IMR-90 (cell line): ENCODE measurements around the gene LGI2. TPM values are rescaled to one million over a fixed set of nuclear protein-coding genes. Genes with fewer than 3 reads are reported as not detected.

Experiments
- ATAC-seq: fragments of 200-7000 bp; cut with Tn5 transposase; 2 replicates; pipeline ENCODE4 v1.9.1; 2020; ENCODE audit warnings: low read depth, mild to moderate bottlenecking, moderate library complexity
- BruUV-seq: library from RNA; stranded (reverse); fragments of 400-500 nt; replicated peaks from 2 replicates; lab custom pipeline; 2021; lab: Mats Ljungman, UMichigan
- CTCF ChIA-PET: fragments of 300-600 bp; formaldehyde crosslinking; extraction: SDS; loops from one replicate; lab custom pipeline; 2021; ENCODE audit warnings: antibody characterized with exemption; lab: Yijun Ruan, JAX
- POLR2A ChIA-PET: fragments of 300-600 bp; sonication (Branson Sonifier 250); formaldehyde crosslinking; loops from one replicate; lab custom pipeline; 2022; ENCODE audit warnings: antibody characterized with exemption; ENCODE audit not compliant: unreplicated experiment; lab: Charles Lee
- DNase-seq: peaks from one replicate; pipeline ENCODE4 v3.0.0; 2013
- H2AFZ ChIP-seq: replicated peaks from 2 replicates; pipeline ENCODE3; 2013; ENCODE audit warnings: low read length, mild to moderate bottlenecking; ENCODE audit not compliant: poor library complexity
- H2AK5ac ChIP-seq: 2 replicates; pipeline ENCODE4 v1.6.1; 2013; ENCODE audit warnings: low read depth, low read length, inconsistent platforms
- H2AK9ac ChIP-seq: replicated peaks from 2 replicates; pipeline ENCODE3; 2013; ENCODE audit warnings: mild to moderate bottlenecking, low read depth, low read length, moderate library complexity; ENCODE audit not compliant: poor library complexity
- H2BK120ac ChIP-seq: 2 replicates; pipeline ENCODE4 v1.6.1; 2013; ENCODE audit warnings: low read depth, low read length, inconsistent platforms
- H2BK15ac ChIP-seq: 3 replicates; pipeline ENCODE4 v1.6.1; 2013; ENCODE audit warnings: low read depth, low read length, inconsistent platforms
- H2BK20ac ChIP-seq: 2 replicates; pipeline ENCODE4 v1.6.1; 2013; ENCODE audit warnings: low read depth, mild to moderate bottlenecking, inconsistent platforms, low read length, moderate library complexity
- H2BK5ac ChIP-seq: 2 replicates; pipeline ENCODE4 v1.6.1; 2013; ENCODE audit warnings: mild to moderate bottlenecking, low read depth, low read length, inconsistent platforms; ENCODE audit not compliant: poor library complexity, severe bottlenecking
- H3K14ac ChIP-seq: replicated peaks from 2 replicates; pipeline ENCODE4 v1.6.1; 2013; ENCODE audit warnings: low read depth, low read length, inconsistent platforms
- H3K18ac ChIP-seq: 2 replicates; pipeline ENCODE4 v1.6.1; 2013; ENCODE audit warnings: low read depth, low read length, control low read depth
- H3K23ac ChIP-seq: 2 replicates; pipeline ENCODE4 v1.6.1; 2013; ENCODE audit warnings: low read depth, low read length, inconsistent platforms
- H3K27ac ChIP-seq: 2 replicates; pipeline ENCODE4 v1.5.1; 2013; ENCODE audit warnings: mild to moderate bottlenecking, control low read depth, low read length; ENCODE audit not compliant: insufficient read depth
- H3K27me3 ChIP-seq: 2 replicates; pipeline ENCODE4 v1.6.1; 2013; ENCODE audit warnings: low read length; ENCODE audit not compliant: control insufficient read depth, insufficient read depth
- H3K36me3 ChIP-seq: 2 replicates; pipeline ENCODE4 v1.6.1; 2013; ENCODE audit warnings: low read length, mixed read lengths; ENCODE audit not compliant: control insufficient read depth, insufficient read depth
- H3K4ac ChIP-seq: 2 replicates; pipeline ENCODE4 v1.6.1; 2013; ENCODE audit warnings: low read depth, low read length, inconsistent platforms
- H3K4me1 ChIP-seq: 2 replicates; pipeline ENCODE4 v1.6.1; 2013; ENCODE audit warnings: low read length, mixed read lengths; ENCODE audit not compliant: control insufficient read depth, insufficient read depth
- H3K4me2 ChIP-seq: 2 replicates; pipeline ENCODE4 v1.6.1; 2013; ENCODE audit warnings: low read depth, mild to moderate bottlenecking, control low read depth, low read length, moderate library complexity
- H3K4me3 ChIP-seq: 2 replicates; pipeline ENCODE4 v1.5.1; 2013; ENCODE audit warnings: low read depth, mild to moderate bottlenecking, control low read depth, low read length, moderate library complexity; ENCODE audit not compliant: insufficient read depth
- H3K56ac ChIP-seq: 2 replicates; pipeline ENCODE4 v1.6.1; 2013; ENCODE audit warnings: low read length, inconsistent platforms; ENCODE audit not compliant: insufficient read depth; ENCODE audit errors: extremely low read depth
- H3K79me1 ChIP-seq, 2 experiments: 2 replicates each; pipeline ENCODE4 v1.6.1; 2013; ENCODE audit warnings: low read length in 2 of 2, inconsistent platforms in 1 of 2, low read depth in 1 of 2
- H3K9ac ChIP-seq: 2 replicates; pipeline ENCODE4 v1.6.1; 2013; ENCODE audit warnings: low read depth, low read length, control low read depth
- H3K9me1 ChIP-seq: 2 replicates; pipeline ENCODE4 v1.6.1; 2013; ENCODE audit warnings: low read length, inconsistent platforms; ENCODE audit not compliant: insufficient read depth
- H3K9me3 ChIP-seq: 2 replicates; pipeline ENCODE4 v1.6.1; 2013; ENCODE audit warnings: low read length; ENCODE audit not compliant: control insufficient read depth, insufficient read depth
- H4K20me1 ChIP-seq: 2 replicates; pipeline ENCODE4 v1.6.1; 2013; ENCODE audit warnings: low read length, inconsistent platforms; ENCODE audit not compliant: insufficient read depth
- H4K5ac ChIP-seq: 2 replicates; pipeline ENCODE4 v1.6.1; 2013; ENCODE audit warnings: mild to moderate bottlenecking, low read depth, low read length, control low read depth
- H4K8ac ChIP-seq, 2 experiments: 2 replicates each; pipeline ENCODE4 v1.6.1; 2013; ENCODE audit warnings: low read depth in 2 of 2, low read length in 2 of 2, control low read depth in 1 of 2, inconsistent platforms in 1 of 2
- H4K91ac ChIP-seq: 2 replicates; pipeline ENCODE4 v1.6.1; 2013; ENCODE audit warnings: low read depth, low read length, inconsistent platforms; ENCODE audit not compliant: insufficient read depth
- CTCF ChIP-seq: conservative IDR thresholded peaks from 2 replicates; pipeline ENCODE4 v1.5.1; 2012; ENCODE audit warnings: mild to moderate bottlenecking, low read depth, low read length, improper control_type of control experiment
- MAFK ChIP-seq: IDR thresholded peaks from 2 replicates; pipeline ENCODE4 v1.6.1; 2012; ENCODE audit warnings: low read depth, low read length, improper control_type of control experiment
- MXI1 ChIP-seq: IDR thresholded peaks from 2 replicates; pipeline ENCODE4 v1.6.1; 2012; ENCODE audit warnings: low read depth, mild to moderate bottlenecking, low read length, moderate library complexity, borderline replicate concordance
- NFE2L2 ChIP-seq: fragments of 150-350 bp; IDR thresholded peaks from 2 replicates; pipeline ENCODE4 v1.6.1; 2016; ENCODE audit warnings: low read depth, mild to moderate bottlenecking, low read length
- SMC3 ChIP-seq: fragments of 150-350 bp; IDR thresholded peaks from 2 replicates; pipeline ENCODE4 v1.6.1; 2016; ENCODE audit warnings: low read depth, mild to moderate bottlenecking, antibody characterized with exemption, low read length, moderate library complexity
- USF2 ChIP-seq: fragments of 150-350 bp; IDR thresholded peaks from 2 replicates; pipeline ENCODE4 v1.6.1; 2017; ENCODE audit warnings: mild to moderate bottlenecking, antibody characterized with exemption, low read length, low read depth
- WGBS, 2 experiments: methylation state at CpG; one replicate each; pipeline versions ENCODE4 v1.1.5 to v1.1.7; 2013; ENCODE audit warnings: missing lambda C conversion rate in 2 of 2; ENCODE audit not compliant: insufficient read length in 1 of 2; ENCODE audit errors: extremely low coverage in 2 of 2; 5-methylcytosine and 5-hydroxymethylcytosine counted together
- dilution Hi-C: fragments of 300-500 bp; cut with HindIII; formaldehyde crosslinking; loops from one replicate; pipeline ENCODE4 v1.14.3; 2018; ENCODE audit warnings: low sequenced_read_pairs; ENCODE audit not compliant: unreplicated experiment
- in situ Hi-C: fragments of 300-500 bp; cut with MboI; formaldehyde crosslinking; loops from 3 replicates; pipeline ENCODE4 v1.14.3; 2019; ENCODE audit warnings: low sequenced_read_pairs, inconsistent platforms, mixed read lengths
- intact Hi-C: fragments of 100-400 bp; cut with micrococcal nuclease; formaldehyde crosslinking; loops from 2 replicates; pipeline ENCODE4 v1.10.0; 2022
- polyA plus RNA-seq, 3 experiments: library from polyadenylated mRNA; depleted of rRNA; stranded (reverse); fragments of >200 nt; gene quantifications; 2 replicates each; pipeline ENCODE4 v1.2.3, GENCODE V29; 2012; ENCODE audit warnings: low replicate concordance in 1 of 3
- total RNA-seq: library from RNA; depleted of rRNA; stranded (reverse); fragments of >200 nt; gene quantifications from 2 replicates; pipeline ENCODE4 v1.2.3, GENCODE V29; 2012

LGI2 gene
- total and polyA plus RNA-seq, 2 of the 4 experiments (the other 2 are of a cell fraction) = not detected

- Histone ChIP-seq H3K27ac (no peak overlapping the region), H3K27me3 (no peaks in the 10 kb centered on the region; the same call in none of the 2 replicates), H4K8ac (no peak overlapping the region), H3K79me1 (no peaks in the 10 kb centered on the region), H2AFZ (no peak overlapping the region), H4K91ac (no peak overlapping the region), H3K36me3 (no peaks in the 10 kb centered on the region), H3K4ac (no peak overlapping the region), H2AK5ac (no peak overlapping the region), H4K5ac (no peak overlapping the region), H2BK120ac (no peak overlapping the region), H3K14ac (no peak overlapping the region), H2BK20ac (no peak overlapping the region), H3K4me2 (no peak overlapping the region), H3K9me1 (no peaks in the 10 kb centered on the region), H3K9ac (no peak overlapping the region), H3K4me1 (no peaks in the 10 kb centered on the region), H3K4me3 (no peak overlapping the region), H3K56ac (no peak overlapping the region), H3K23ac (no peak overlapping the region), H2BK5ac (no peak overlapping the region), H4K20me1 (no peaks in the 10 kb centered on the region), H2AK9ac (no peak overlapping the region), H3K9me3 (no peaks in the 10 kb centered on the region), H3K18ac (no peak overlapping the region), H2BK15ac (no peak overlapping the region)
- no peak for DNase-seq
- ChIA-PET CTCF (interaction anchor here (1.5 kb wide), 1 partner anchor 15 kb away, joined by 6 read pairs; no protein-coding TSS in a partner anchor), POLR2A (no interaction called here)
- no peak for ATAC-seq
- dilution Hi-C loops (no loop called here), in situ Hi-C loops (no loop called here), intact Hi-C loops (no loop called here)
- no TSS peak for BruUV-seq
- no peak for TF ChIP-seq CTCF
- no peak for TF ChIP-seq SMC3
- TF ChIP-seq MAFK = no peak
- peak; percentile 80 for TF ChIP-seq NFE2L2
- no peak for TF ChIP-seq MXI1
- no peak for TF ChIP-seq USF2
- WGBS, 2 experiments = 0% methylated on average over 1 of the region's 9 CpGs; no CpG with 5 or more reads in 1 of the 2 experiments
Observed at GRCh38 chr4:24965627-24966026, 65.1 kb downstream of the LGI2 start.
